ENCODE results near the gene DDC.

DNA sequence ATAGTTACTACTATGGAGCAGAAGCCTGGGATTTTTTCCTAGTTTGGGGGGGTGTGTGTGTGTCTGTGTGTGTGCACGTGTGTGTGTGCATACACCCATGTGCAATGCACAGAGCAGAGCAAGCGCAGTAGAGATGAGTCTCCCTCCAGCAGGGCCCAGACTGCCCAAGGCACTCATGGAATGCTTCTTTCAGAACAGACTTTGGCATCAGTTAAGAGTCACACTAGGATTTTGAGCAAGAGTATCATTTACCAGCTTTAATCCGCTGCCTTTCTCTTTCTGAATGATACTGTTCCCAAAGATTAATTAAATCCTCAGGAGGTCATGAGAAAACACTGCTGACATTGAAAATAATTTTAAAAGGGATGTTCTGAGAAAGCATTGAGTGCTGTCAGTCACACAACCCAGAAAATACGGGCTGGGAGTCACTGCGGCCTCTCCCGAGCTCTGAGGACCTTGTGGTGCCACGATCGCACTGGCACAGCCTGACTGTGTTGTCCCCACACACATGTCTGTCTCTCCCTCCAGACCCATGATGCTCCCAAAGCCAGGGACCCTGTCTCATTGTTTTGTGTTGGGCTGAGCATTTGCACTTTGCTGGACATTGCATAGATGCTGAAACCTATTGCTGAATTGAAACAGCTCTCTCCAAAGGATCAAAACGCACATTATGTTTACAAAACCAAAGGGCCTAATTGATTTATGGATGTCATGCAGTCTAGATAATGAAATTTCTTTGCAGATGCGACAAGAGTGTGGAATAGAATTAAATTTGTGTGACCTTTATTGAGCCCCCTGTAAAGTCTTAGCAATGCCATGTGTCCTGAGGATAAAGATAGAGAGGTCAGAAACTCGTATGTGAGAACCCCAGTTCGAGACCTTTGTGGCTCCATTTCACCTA lies 60.3 kb downstream of the DDC start:
- TF ChIP-seq YY1 (IDR thresholded peaks at IDR 0.05; ENCODE audit: low read depth) (no peak), REST (IDR thresholded peaks at IDR 0.05; ENCODE audit: low read depth) (no peak)
- TF ChIP-seq, protein P1, sequence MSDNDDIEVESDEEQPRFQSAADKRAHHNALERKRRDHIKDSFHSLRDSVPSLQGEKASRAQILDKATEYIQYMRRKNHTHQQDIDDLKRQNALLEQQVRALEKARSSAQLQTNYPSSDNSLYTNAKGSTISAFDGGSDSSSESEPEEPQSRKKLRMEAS (IDR thresholded peaks at IDR 0.05) = no peak
